Thyroid gland (tissue), 4 donors: Measurements from ENCODE around the gene WDR64. TPM values are rescaled to one million over a fixed set of nuclear protein-coding genes. Genes with fewer than 3 reads are reported as not detected.

ENCODE experiments used
- DNase-seq, 2 donors: peaks; one replicate each; pipeline ENCODE4 v3.0.0-alpha.2; 2019
- H3K27ac ChIP-seq, 3 donors: fragments of 200-600 bp; sonication (generic); 1 replicate in 2 of 3; 2 replicates in 1 of 3; pipeline ENCODE4 v1.5.1; 2016 to 2019; ENCODE audit warnings: mild to moderate bottlenecking in 1 of 3, moderate library complexity in 1 of 3
- H3K27me3 ChIP-seq: fragments of 200-600 bp; sonication (generic); one replicate; pipeline ENCODE4 v1.5.1; 2019
- H3K36me3 ChIP-seq, 2 donors: fragments of 200-600 bp; sonication (generic); one replicate each; pipeline ENCODE4 v1.5.1; 2016 to 2019
- H3K4me1 ChIP-seq, 2 donors: fragments of 200-600 bp; sonication (generic); one replicate each; pipeline ENCODE4 v1.5.1; 2017 to 2019
- H3K4me3 ChIP-seq, 3 donors: fragments of 200-600 bp; sonication (generic); replicated peaks in 1 of 3; 1 replicate in 2 of 3; 2 replicates in 1 of 3; pipeline ENCODE4 v1.5.1; 2016; ENCODE audit warnings: mild to moderate bottlenecking in 1 of 3
- H3K9me3 ChIP-seq: fragments of 200-600 bp; sonication (generic); one replicate; pipeline ENCODE4 v1.5.1; 2017
- POLR2A ChIP-seq, 2 donors: fragments of 450-650 bp; IDR thresholded peaks; one replicate each; pipeline ENCODE4 v1.6.1; 2017; ENCODE audit warnings: antibody characterized with exemption in 2 of 2, mild to moderate bottlenecking in 2 of 2, moderate library complexity in 1 of 2
- WGBS, 2 donors: methylation state at CpG; one replicate each; pipeline ENCODE4 v1.1.5; 2017; 5-methylcytosine and 5-hydroxymethylcytosine counted together
- intact Hi-C: fragments of 100-400 bp; cut with DNase I; formaldehyde crosslinking; loops from one replicate; pipeline ENCODE4 v1.15.1; 2023
- total RNA-seq, 4 donors: library from RNA; depleted of rRNA; stranded (reverse); fragments of >200 nt; gene quantifications; one replicate each; pipeline ENCODE4 v1.2.3, GENCODE V29; 2016
- TF ChIP-seq, protein P1 (sequence below), 6 experiments: fragments of 200-600 bp in 3 of 6; fragments of 450-650 bp in 3 of 6; sonication (generic) in 3 of 6; IDR thresholded peaks; one replicate each; pipeline ENCODE4 v1.5.1; 2016 to 2019; ENCODE audit warnings: antibody characterized with exemption in 6 of 6, mild to moderate bottlenecking in 2 of 6, inconsistent platforms in 1 of 6, moderate library complexity in 1 of 6

The WDR64 gene
- total RNA-seq, 4 donors from 2014 or later = not detected

DNA sequence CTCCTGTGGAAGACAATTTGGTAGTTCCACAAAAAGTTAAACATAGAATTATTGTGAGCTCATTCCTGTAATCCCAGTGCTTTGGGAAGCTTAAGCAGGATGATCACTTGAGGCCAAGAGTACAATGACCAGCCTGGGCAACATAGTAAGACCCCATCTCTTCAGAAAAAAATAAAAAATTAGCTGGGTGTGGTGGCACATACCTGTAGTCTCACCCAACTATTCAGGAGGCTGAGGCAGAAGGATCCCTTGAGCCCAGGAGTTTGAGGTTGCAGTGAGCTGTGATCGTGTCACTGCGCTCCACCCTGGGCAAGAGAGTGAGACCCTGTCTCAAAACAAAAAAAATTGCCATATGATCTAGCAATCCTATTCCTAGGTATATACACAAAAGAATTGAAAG, 7.8 kb upstream of the WDR64 start:
- Histone ChIP-seq H3K27ac (no peak overlapping the region), H3K36me3 (no peaks in the 10 kb centered on the region), H3K9me3 (no peaks in the 10 kb centered on the region), H3K27me3 (no peaks in the 10 kb centered on the region), H3K4me3 (no peak overlapping the region), H3K4me1 (no peaks in the 10 kb centered on the region)
- no peak for DNase-seq
- intact Hi-C loops = loop anchor here (5.0 kb wide), 1 partner anchor 112 kb away; the partner anchor contains the start of gene KMO
- TF ChIP-seq POLR2A (IDR thresholded peaks at IDR 0.05) = no peak
- TF ChIP-seq, protein P1, sequence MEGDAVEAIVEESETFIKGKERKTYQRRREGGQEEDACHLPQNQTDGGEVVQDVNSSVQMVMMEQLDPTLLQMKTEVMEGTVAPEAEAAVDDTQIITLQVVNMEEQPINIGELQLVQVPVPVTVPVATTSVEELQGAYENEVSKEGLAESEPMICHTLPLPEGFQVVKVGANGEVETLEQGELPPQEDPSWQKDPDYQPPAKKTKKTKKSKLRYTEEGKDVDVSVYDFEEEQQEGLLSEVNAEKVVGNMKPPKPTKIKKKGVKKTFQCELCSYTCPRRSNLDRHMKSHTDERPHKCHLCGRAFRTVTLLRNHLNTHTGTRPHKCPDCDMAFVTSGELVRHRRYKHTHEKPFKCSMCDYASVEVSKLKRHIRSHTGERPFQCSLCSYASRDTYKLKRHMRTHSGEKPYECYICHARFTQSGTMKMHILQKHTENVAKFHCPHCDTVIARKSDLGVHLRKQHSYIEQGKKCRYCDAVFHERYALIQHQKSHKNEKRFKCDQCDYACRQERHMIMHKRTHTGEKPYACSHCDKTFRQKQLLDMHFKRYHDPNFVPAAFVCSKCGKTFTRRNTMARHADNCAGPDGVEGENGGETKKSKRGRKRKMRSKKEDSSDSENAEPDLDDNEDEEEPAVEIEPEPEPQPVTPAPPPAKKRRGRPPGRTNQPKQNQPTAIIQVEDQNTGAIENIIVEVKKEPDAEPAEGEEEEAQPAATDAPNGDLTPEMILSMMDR (IDR thresholded peaks at IDR 0.05) = no peak
- 97 to 100% methylated on average over 2 of the region's 2 CpGs for WGBS, 2 donors

DNA sequence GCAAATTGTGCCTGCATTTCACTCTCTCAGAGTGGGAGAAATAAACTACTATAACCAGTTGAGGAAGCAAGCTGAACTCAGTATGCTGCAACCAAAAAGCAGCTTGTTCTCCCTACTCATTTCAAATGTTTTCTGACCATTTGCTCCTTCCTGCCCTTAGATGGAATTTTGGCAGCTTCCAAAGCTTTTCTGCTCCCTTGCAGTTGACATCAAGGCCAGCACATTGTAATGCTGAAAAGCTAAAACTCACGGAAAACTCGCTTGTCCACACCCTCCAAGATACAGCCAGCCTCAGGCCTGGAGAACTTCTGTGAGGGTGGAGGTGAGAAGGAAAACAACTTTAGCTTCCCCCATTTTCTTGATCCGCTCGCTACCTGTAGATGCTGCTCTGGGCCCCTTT, 6.9 kb upstream of the WDR64 start:
- H3K27me3 ChIP-seq = no peaks in the 10 kb centered on the region
- no peak overlapping the region for H3K4me3 ChIP-seq
- H3K27ac ChIP-seq = no peak overlapping the region
- 78 to 93% methylated on average over 4 of the region's 4 CpGs for WGBS, 2 donors
- no peaks in the 10 kb centered on the region for H3K36me3 ChIP-seq
- no peaks in the 10 kb centered on the region for H3K4me1 ChIP-seq
- H3K9me3 ChIP-seq = no peaks in the 10 kb centered on the region
- no peak for TF ChIP-seq POLR2A (IDR thresholded peaks at IDR 0.05)
- TF ChIP-seq, protein P1 (IDR thresholded peaks at IDR 0.05) = no peak
- intact Hi-C loops = no loop called here
- DNase-seq = no peak

DNA sequence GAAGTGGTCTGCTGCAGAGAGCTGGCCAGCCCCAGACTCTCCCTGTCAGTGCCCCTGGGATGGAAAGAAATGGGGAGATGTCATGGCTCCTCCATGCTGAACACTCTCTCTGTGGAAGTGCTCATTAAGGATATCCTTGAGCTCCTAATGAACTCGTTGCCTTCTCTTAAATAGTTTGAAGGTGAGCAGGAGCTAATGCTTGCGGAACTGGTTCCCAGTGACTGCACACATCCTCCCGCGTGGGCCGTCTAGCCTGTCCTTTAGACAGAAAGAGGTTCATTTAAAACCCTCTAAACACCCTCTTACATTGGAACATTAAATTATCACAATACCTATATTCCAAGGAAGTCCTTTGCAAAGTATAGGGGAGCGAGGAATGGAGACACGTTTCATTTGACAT, 5.9 kb upstream of the WDR64 start:
- Histone ChIP-seq H3K4me3 (no peak overlapping the region), H3K27me3 (no peaks in the 10 kb centered on the region), H3K36me3 (no peaks in the 10 kb centered on the region), H3K27ac (no peak overlapping the region), H3K4me1 (no peaks in the 10 kb centered on the region), H3K9me3 (no peaks in the 10 kb centered on the region)
- DNase-seq = no peak
- 62 to 63% methylated on average over 7 of the region's 7 CpGs for WGBS, 2 donors
- TF ChIP-seq POLR2A (IDR thresholded peaks at IDR 0.05) = no peak
- TF ChIP-seq, protein P1 (IDR thresholded peaks at IDR 0.05) = no peak
- intact Hi-C loops = no loop called here

DNA sequence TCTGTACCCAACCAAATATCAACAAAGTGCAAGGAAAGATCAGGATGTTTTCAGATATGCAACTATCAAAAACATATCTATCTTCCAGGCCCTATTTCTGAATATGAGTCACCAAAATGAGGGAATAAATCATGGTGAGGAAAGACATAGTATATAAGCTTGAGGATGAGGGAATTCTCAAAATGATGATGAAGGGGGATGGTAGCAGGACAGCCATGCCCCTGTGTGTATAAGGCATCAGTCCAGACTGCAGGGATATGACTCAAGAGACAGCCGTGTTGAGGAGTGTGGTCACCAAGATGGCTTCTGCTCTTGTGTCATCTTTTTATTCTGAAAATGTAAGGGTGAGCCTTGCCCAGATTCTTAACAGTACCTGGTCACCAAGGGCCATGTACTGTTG, 4.4 kb upstream of the WDR64 start:
- Histone ChIP-seq H3K27ac (no peak overlapping the region), H3K27me3 (no peaks in the 10 kb centered on the region), H3K9me3 (no peaks in the 10 kb centered on the region), H3K4me1 (no peaks in the 10 kb centered on the region), H3K36me3 (no peaks in the 10 kb centered on the region), H3K4me3 (no peak overlapping the region)
- intact Hi-C loops = no loop called here
- DNase-seq = no peak
- WGBS, 2 donors = 88 to 91% methylated on average over 1 of the region's 1 CpG
- TF ChIP-seq, protein P1 (IDR thresholded peaks at IDR 0.05) = no peak

DNA sequence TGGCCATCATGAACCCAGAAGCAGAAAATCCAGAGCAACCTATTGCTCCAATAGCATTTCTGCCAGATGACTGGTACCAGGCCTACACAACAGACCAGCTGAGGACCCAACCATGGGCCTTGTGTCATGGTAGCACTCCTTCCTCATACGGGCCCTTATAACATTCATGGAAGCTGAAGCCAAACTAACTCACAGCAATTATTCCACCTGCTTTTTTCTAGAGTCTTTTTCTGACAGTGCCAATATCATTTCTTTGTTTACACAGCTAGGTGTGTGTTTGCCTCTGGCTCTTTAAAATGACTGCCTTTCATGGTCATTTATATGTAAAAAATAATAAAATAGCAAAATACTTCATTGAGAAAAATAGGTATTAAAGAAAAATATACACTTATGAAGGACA, 3.9 kb upstream of the WDR64 start:
- Histone ChIP-seq H3K36me3 (no peaks in the 10 kb centered on the region), H3K4me3 (no peak overlapping the region), H3K9me3 (no peaks in the 10 kb centered on the region), H3K27ac (no peak overlapping the region), H3K27me3 (no peaks in the 10 kb centered on the region), H3K4me1 (no peaks in the 10 kb centered on the region)
- no peak for DNase-seq
- WGBS, 2 donors = 90 to 92% methylated on average over 1 of the region's 1 CpG
- intact Hi-C loops = no loop called here
- no peak for TF ChIP-seq POLR2A (IDR thresholded peaks at IDR 0.05)
- TF ChIP-seq, protein P1 (IDR thresholded peaks at IDR 0.05) = no peak
